ENCODE measurements around the gene SNED1.

SNED1 gene

GRCh38 chr2:241072151-241072550 lies 73.7 kb downstream of the SNED1 start:
- Mint-ChIP-seq H3K27me3 (no peaks in the 10 kb centered on the region), H3K4me3 (no peak overlapping the region), H3K9me3 (no peaks in the 10 kb centered on the region), H3K36me3 (peaks cover 26% of the 10 kb centered on the region), H3K27ac (no peak overlapping the region), H3K4me1 (peaks cover 5% of the 10 kb centered on the region)
- no peak for ATAC-seq

GRCh38 chr2:241072553-241073165 lies 74.2 kb downstream of the SNED1 start:
- H3K36me3 Mint-ChIP-seq, result peaks cover 26% of the 10 kb centered on the region
- H3K27ac Mint-ChIP-seq, result no peak overlapping the region
- no peaks in the 10 kb centered on the region for H3K27me3 Mint-ChIP-seq
- no peak overlapping the region for H3K4me3 Mint-ChIP-seq
- H3K4me1 Mint-ChIP-seq, result peaks cover 10% of the 10 kb centered on the region
- H3K9me3 Mint-ChIP-seq, result no peaks in the 10 kb centered on the region
- ATAC-seq, result no peak

GRCh38 chr2:241073166-241074064 lies 75.0 kb downstream of the SNED1 start:
- no peak for ATAC-seq
- no peaks in the 10 kb centered on the region for H3K27me3 Mint-ChIP-seq
- no peak overlapping the region for H3K4me3 Mint-ChIP-seq
- H3K4me1 Mint-ChIP-seq, result peaks cover 10% of the 10 kb centered on the region
- H3K36me3 Mint-ChIP-seq, result peaks cover 26% of the 10 kb centered on the region
- H3K27ac Mint-ChIP-seq, result no peak overlapping the region
- H3K9me3 Mint-ChIP-seq, result no peaks in the 10 kb centered on the region

- Mint-ChIP-seq H3K27me3 (no peaks in the 10 kb centered on the region), H3K4me3 (no peak overlapping the region), H3K27ac (no peak overlapping the region), H3K9me3 (no peaks in the 10 kb centered on the region), H3K36me3 (peaks cover 26% of the 10 kb centered on the region), H3K4me1 (peaks cover 11% of the 10 kb centered on the region)
- no peak for ATAC-seq
Measured at GRCh38 chr2:241074065-241074818, 75.8 kb downstream of the SNED1 start.

- Mint-ChIP-seq H3K36me3 (peaks cover 26% of the 10 kb centered on the region), H3K4me1 (peaks cover 14% of the 10 kb centered on the region), H3K9me3 (no peaks in the 10 kb centered on the region), H3K27ac (no peak overlapping the region), H3K4me3 (no peak overlapping the region), H3K27me3 (no peaks in the 10 kb centered on the region)
- ATAC-seq, result no peak
Measured at GRCh38 chr2:241074901-241075540, 76.6 kb downstream of the SNED1 start.

- peaks cover 31% of the 10 kb centered on the region for H3K36me3 Mint-ChIP-seq
- no peak overlapping the region for H3K4me3 Mint-ChIP-seq
- H3K9me3 Mint-ChIP-seq, result peaks cover 5% of the 10 kb centered on the region
- no peaks in the 10 kb centered on the region for H3K27me3 Mint-ChIP-seq
- ATAC-seq, result no peak
- peak overlapping the region; percentile 22 for H3K27ac Mint-ChIP-seq
- peaks cover 18% of the 10 kb centered on the region for H3K4me1 Mint-ChIP-seq
Measured at GRCh38 chr2:241080405-241081189, 82.2 kb downstream of the SNED1 start.

- H3K27ac Mint-ChIP-seq, result peak overlapping the region; percentile 22
- ATAC-seq, result no peak
Measured at GRCh38 chr2:241081190-241081642, 82.8 kb downstream of the SNED1 start.

GRCh38 chr2:241081643-241082340 lies 83.4 kb downstream of the SNED1 start:
- Mint-ChIP-seq H3K9me3 (peaks cover 5% of the 10 kb centered on the region), H3K4me1 (peaks cover 30% of the 10 kb centered on the region), H3K27ac (peak overlapping the region; percentile 22), H3K36me3 (peaks cover 37% of the 10 kb centered on the region), H3K4me3 (no peak overlapping the region), H3K27me3 (no peaks in the 10 kb centered on the region)
- no peak for ATAC-seq

More at GRCh38 chr2:241081190-241081642, 82.8 kb downstream of the SNED1 start:
- no peaks in the 10 kb centered on the region for H3K27me3 Mint-ChIP-seq
- peaks cover 31% of the 10 kb centered on the region for H3K36me3 Mint-ChIP-seq
- peaks cover 5% of the 10 kb centered on the region for H3K9me3 Mint-ChIP-seq
- no peak overlapping the region for H3K4me3 Mint-ChIP-seq
- peaks cover 24% of the 10 kb centered on the region for H3K4me1 Mint-ChIP-seq

GRCh38 chr2:241082341-241083090 lies 84.1 kb downstream of the SNED1 start:
- H3K4me3 Mint-ChIP-seq, result no peak overlapping the region
- H3K4me1 Mint-ChIP-seq, result peaks cover 32% of the 10 kb centered on the region
- H3K9me3 Mint-ChIP-seq, result peaks cover 5% of the 10 kb centered on the region
- no peaks in the 10 kb centered on the region for H3K27me3 Mint-ChIP-seq
- H3K36me3 Mint-ChIP-seq, result peaks cover 44% of the 10 kb centered on the region
- no peak for ATAC-seq
- H3K27ac Mint-ChIP-seq, result peak overlapping the region; percentile 18

GRCh38 chr2:241083091-241083415 lies 84.6 kb downstream of the SNED1 start:
- H3K36me3 Mint-ChIP-seq, result peaks cover 49% of the 10 kb centered on the region
- peaks cover 36% of the 10 kb centered on the region for H3K4me1 Mint-ChIP-seq
- H3K27me3 Mint-ChIP-seq, result no peaks in the 10 kb centered on the region
- H3K27ac Mint-ChIP-seq, result peak overlapping the region; percentile 18
- no peak overlapping the region for H3K4me3 Mint-ChIP-seq
- ATAC-seq, result no peak
- H3K9me3 Mint-ChIP-seq, result peaks cover 5% of the 10 kb centered on the region

GRCh38 chr2:241084856-241085444 lies 86.5 kb downstream of the SNED1 start:
- Mint-ChIP-seq H3K27ac (peak overlapping the region; percentile 93), H3K9me3 (peaks cover 5% of the 10 kb centered on the region), H3K4me3 (no peak overlapping the region), H3K27me3 (no peaks in the 10 kb centered on the region), H3K36me3 (peaks cover 64% of the 10 kb centered on the region), H3K4me1 (peaks cover 40% of the 10 kb centered on the region)
- no peak for ATAC-seq

- Mint-ChIP-seq H3K27ac (peak overlapping the region; percentile 93), H3K4me3 (peak overlapping the region; percentile 76), H3K27me3 (no peaks in the 10 kb centered on the region), H3K4me1 (peaks cover 51% of the 10 kb centered on the region), H3K36me3 (peaks cover 78% of the 10 kb centered on the region), H3K9me3 (peaks cover 5% of the 10 kb centered on the region)
- ATAC-seq, result peak; percentile 87
Measured at GRCh38 chr2:241087420-241088268, 89.2 kb downstream of the SNED1 start.

Measured in stimulated activated memory B cell treated with anti-CD40 and anti-IgM and Interleukin-4, amounts not matched to agents 10 μg/mL and 1 μg/mL and 100 μg/mL, for 72 hours (primary cell).